GM19438 (cell line): ENCODE data around the gene TBC1D30.

Experiments used
- ATAC-seq: cut with Tn5 transposase; IDR thresholded peaks from one replicate; pipeline ENCODE4 v1.9.1; 2021; ENCODE audit warnings: low read depth; ENCODE audit not compliant: unreplicated experiment

The TBC1D30 gene

DNA sequence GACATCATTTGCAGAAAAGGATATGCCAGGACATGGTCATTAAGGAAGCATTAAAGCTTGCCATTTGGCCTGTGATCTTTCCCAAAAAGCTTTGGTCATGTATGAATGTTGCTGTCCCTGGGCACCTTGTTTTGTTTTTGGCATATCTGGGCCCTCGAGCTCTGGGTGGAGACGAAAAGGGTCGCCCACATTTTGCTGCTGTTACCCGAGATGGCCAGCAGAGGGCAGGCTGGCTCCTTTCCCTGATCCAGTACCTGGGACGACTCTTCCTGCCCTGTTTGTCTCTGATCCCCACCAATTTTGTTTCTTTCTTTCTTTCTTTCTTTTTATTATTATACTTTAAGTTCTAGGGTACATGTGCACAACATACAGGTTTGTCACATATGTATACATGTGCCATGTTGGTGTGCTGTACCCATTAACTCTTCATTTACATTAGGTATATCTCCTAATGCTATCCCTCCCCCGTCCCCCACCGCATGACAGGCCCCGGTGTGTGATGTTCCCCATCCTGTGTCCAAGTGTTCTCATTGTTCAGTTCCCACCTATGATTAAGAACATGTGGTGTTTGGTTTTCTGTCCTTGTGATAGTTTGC lies 22.2 kb upstream of the TBC1D30 start:
- peak; percentile 89 for ATAC-seq

DNA sequence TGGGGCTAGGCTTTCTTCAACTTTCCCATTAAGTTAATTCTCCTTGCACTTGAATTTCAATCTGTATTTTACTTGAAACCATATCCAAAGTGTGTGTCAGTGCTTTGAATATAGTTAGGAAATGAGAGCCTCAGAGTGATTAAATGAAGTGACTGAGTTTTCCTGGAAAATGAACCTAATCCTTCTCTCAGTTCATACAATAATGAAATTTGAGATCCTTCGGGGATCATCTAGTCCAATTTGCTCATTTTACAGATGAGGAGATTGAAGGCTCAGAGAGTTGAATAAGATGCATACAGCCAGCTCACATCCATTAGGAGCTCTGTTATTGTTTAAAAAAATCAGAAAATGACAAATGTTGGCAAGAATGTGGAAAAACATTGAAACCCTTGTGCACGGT lies 18.3 kb upstream of the TBC1D30 start:
- ATAC-seq, result no peak

DNA sequence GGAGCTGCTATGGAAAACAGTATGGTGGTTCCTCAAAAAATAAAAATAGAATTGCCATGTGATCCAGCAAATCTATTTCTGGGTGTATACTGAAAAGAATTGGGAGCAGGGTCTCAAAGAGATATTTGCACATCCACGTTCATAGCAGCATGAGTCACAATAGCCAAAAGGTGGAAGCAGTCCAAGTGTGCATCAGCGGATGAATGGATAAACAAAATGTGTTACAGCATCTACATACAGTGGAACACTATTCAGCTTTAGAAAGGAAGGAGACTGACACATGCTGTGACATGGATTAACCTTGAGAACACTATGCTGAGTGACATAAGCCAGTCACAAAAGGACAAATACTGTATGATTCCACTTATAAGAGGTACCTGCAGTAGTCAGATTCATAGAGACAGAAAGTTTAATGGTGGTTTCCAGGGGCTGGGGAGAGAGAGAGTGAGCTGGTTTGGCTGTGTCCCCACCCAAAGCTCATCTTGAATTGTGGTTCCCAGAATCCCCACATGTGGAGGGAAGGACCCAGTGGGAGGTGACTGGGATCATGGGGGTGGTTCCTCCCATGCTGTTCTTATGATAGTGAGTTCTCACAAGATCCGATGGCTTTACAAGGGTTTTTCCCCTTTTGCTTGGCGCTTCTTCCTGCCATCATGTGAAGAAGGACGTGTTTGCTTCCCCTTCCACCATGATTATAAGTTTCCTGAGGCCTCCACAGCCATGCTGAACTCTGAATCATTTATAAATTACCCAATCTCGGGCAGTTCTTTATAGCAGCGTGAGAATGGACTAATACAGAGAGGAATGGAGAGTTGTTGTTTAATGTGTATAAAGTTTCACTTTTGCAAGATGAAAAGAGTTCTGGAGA lies 17.6 kb upstream of the TBC1D30 start:
- no peak for ATAC-seq

DNA sequence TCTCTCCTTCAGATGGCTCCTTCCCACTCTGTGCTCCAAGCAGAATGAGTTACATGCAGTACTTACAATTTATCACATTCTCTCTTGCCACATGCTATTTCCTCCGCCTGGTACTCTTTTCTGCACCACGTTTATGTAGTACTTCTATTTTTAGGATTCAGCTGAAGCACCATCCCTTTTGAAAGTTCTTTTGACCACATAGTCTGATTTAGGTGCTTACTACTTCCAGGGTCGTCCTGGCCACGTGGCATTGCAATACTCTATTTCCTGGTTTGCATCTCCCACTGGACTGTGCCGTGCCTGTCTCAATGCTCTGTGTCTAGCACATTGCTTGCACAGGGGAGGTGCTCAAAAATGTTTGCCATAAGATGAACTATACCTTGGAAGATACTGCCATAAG lies 16.3 kb upstream of the TBC1D30 start:
- ATAC-seq, result no peak

DNA sequence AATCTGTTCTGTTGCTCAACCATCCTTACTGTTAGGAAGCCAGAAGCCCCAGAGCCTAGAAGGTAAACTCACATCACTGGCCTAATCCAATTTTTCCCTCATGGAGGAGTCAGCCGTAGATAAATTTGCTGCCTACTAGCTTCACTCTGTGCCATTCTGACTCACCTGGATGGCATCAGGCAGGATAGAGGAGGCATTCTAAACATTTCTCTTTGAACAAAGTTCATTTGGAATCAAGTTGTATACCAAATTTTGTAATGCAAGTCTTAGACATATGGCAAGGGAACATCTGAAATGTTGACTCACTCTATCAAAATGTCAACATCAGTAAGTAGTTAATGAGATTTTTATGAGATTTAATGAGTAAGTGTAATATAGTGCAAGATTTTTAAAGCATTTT lies 13.6 kb upstream of the TBC1D30 start:
- no peak for ATAC-seq

DNA sequence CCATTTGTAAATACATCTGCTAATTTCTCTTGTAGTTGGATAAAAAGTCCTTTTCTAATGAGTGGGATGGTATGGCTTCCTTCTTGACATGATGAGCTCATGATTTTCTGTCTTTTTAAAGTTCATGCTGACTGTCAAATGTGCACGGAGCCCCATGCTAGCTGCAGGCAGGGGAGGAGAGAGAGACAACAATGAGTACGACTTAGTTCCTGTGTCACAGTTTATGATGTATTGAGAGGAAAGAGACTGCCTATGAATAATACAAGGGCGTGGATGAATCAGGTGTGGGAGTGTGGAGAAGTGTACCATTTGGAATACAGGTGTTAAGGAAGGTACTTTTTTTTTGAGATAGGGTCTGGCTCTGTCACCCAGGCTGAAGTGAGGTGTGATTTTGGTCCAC lies 10.7 kb upstream of the TBC1D30 start:
- ATAC-seq, result no peak

DNA sequence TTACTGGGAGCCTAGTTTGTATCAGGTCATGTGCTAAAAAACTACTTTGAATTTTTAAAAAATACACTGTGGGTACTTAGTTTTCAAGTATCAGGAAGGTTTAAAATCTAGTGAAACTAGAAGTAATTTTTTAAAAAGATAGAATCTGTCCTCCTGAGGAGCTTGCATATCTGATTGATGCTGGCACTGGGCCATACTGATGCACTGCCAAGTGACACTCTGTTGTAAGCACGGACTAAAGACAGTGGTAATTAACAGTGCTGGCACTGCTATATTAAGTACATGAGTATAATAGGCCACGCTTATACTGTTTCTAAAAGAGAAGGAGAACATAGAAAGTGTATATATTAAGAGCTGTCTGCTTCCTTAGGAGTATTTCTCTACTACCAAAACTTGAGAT lies 10.0 kb upstream of the TBC1D30 start:
- no peak for ATAC-seq

DNA sequence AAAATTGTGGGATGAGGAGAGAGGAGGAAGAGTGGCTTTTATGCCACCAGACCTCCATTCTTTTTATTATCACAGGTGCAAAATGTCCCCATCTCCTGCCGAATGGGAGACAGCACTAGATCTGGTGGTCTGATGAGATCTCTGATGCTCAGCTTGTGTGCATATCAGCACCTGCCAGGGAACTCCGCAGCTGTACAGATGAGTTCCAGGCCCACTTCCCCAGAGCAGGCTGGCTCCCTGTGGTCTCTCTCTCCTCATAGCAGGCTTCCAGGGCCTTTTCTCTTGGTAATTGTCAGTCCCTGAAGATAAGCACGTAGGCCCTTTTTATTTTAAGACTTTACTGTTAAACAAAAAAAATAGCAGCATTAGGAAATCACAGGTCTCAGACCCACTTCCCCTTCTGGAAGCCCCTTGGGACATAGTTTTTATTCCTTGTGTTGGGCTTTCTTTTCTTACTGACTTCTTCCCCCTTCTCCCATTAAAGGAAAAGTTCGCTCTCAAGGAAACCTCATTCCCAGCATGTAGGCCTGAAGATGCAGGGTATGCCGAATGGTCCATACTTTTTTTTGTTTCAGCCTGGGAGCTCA lies 4.5 kb upstream of the TBC1D30 start:
- no peak for ATAC-seq

DNA sequence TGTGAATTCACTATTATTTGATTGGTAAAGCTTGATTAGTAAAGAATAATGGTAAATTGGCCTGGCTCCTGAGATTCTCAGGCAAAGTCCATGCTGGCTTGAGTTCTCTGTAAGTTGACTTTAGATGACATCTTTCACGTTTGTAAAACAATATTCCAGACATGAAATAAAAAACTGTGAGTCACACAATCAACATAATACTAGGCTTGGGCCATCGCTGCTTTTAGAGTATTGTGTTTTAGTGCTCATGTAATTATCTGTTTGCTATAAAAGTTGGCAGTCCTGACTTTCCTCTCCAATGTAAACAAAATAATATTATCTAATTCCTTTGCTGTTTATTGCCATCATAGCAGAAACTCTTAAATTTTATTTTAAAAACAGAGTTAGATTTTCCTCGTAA lies 3.9 kb upstream of the TBC1D30 start:
- ATAC-seq, result no peak

DNA sequence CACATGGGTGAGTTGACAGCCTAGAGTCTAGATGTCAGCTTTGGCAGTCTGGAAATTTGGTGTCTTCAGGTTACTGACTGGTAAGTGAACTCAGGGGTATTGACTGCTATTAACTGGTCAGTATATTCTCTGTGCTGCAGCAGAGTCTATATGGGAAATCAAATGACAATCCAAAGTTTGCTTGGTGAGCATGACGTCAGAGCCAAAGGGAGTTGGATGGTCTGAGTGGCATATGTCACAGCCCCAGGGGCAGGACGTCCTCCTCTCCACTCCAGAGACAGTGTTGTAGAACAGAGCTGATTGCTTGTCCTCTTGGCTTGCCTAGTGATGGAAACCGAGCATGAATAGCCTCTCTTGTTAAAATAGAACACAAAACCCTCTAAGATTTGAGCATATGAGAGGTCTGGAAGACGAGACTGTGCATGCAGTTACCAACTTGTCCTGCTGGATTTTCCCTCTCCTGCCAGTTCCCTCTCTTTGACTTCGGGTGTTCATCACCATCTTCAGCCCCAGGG lies 3.3 kb upstream of the TBC1D30 start:
- ATAC-seq, result no peak

DNA sequence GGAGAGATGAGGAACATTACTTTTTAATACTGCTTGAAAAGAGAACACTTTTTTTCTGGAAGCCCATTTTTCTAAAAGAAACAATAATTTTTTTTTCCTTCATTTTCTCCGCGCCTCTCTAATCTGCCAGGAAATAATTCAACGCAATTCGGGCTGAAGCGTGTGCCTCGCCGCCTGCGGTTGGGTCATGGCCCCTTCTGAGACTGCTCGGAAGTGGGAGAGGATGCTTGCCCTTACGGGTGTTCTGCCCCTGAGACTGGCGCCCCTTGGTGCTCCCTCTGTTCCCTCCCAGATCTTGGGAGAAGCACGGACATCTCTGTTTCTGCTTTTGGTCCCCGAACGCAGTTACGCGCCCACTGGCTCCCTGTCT lies 332 bp upstream of the TBC1D30 start:
- ATAC-seq, result no peak

DNA sequence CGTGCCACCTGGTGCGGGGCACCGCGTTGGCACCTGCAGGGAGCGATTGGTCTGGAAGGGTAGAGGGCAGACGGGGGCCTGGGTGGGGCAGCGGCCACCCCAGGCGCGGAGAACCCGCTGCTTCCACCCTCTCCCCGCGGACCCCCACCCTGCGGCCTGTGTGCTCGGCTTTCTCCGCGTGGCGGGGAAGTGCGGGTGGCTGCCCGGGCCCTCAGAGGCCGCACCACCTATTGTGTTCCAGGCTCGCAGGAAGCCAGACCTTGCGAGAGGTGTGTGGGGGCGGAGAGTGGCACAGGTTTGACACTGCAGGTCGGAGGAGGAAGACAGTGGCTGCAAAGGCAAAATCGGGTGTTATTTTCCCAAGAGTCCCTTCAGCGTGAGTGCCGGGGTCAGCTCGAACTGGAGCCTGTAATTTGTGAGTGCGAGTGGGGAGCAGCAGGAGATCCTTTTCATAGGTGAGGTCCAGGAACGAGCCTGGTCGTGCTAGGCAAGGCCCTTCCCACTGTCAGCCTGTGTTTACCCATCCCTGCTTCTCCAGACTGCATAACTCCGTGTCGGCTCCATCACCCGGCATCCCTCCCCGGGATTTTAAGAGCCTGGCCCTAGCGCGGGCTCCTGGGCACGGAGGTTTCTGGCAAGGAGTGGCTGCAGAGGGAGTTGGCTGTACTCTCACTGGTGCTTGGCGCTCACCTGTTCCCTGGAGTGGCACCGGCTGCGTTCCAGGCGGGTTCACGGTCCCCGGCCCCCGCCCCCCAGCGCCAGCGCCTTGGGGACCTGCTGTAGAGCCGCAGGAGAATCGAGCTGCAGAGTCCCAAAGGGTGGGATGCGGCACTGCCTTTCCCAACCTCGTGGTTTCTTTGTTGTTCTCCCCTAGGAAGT lies 935 bp downstream of the TBC1D30 start:
- no peak for ATAC-seq

DNA sequence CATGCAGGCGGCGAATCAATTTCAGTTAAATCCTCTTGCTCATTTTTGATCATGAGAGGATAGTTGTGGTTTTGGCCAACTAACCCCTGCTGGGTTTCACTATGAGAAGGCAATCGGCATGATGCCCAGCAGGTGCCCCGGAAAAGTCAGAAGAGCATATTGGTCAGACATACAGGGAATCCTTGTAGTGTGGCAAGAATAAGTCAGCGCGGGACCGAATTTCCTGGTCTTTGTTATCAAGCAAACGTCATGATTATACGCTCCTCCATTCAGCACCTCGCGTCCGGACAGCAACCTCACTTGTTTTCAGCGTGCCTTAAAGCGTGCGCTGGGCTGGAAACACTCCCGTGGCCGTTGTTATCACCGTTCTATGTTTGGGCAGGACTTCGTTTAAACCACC lies 1.8 kb downstream of the TBC1D30 start:
- ATAC-seq, result no peak

DNA sequence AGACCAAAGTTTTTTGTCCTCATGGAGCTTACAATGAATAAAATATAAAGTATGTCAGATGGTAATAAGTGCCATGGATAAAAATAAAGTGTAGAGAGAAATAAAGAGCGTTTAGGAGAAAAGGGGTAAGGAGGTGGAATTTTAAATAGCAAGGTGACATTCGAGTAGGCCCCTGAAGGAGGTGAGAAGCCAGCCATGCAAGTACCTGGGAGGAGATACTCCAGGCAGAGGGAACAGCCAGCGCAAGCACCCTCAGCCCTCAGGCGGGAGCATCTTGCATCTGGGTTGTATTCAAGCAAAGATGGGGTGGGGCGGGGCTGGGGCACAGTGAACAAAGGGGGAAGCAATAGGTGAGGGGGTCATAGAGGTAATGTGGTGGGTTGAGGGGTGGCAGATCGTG lies 4.3 kb downstream of the TBC1D30 start:
- ATAC-seq, result no peak

DNA sequence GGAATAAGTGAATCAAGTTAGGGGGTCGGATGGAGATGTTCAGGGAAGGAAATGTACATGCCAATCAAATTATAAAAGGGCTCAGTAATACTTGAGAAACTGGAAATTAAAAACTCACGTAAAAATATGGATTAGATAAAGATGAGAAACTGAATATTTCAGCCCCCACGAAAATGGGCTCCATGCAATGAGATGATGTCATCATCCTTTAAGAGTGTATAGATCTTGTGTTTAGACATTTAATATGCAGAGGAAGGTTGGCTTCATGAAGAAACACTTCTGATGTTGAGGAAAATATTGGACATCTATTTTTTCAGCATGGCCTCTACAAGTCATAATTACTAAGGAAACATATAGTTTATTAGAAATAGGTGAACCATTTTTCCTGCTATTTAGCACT lies 9.5 kb downstream of the TBC1D30 start:
- ATAC-seq, result no peak

DNA sequence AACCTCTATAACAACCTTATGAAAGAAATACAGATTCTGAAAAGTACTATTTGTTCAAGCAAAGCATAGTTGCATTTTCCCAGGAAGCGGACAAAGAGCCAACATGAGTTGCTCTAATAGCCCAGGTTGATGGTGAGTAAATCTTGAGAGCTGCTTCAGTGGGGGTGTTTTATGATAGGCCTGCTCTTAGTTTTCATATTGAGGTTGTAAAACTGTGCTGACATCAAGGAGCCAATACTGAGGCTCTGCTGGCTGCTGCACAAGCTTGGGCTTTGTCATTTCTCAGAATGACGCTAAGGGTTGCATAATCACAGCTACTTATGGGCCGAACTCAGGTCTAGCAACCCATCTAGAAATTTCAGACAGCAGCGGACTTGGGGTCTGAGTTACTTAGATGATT lies 11.5 kb downstream of the TBC1D30 start:
- no peak for ATAC-seq

DNA sequence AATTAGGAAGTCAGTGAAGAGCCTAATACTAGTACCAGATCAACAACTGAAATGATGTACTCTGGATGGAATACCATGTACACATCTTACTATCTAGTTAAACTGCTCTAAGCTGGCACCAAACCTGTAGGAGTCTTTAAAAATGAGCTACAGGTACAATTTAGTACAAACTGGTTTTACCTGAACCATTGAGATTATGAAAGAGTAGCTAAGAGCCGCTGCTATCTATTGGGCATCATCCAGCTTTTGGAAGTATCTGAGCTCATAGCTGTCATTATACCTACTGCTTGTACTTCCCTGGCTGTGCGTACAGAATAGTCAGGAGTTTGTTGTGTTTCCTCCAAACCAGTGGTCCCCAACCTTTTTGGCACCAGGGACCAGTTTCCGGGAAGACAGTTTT lies 12.4 kb downstream of the TBC1D30 start:
- ATAC-seq, result no peak

DNA sequence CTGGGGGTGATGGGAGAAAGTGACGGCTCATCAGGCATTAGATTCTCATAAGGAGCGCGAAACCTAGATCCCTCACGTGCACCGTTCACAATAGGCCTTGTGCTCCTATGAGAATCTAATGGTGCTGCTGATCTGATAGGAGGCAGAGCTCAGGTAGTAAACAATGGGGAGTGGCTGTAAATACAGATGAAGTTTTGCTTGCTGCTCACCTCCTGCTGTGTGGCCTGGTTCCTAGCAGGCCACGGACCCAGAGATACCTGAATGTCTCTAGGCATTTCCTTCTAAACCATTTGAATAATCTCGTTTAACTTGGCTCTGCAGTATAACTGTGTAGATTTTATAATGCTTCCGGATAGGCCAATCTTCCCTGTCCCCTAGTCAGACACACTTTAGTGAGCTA lies 13.0 kb downstream of the TBC1D30 start:
- no peak for ATAC-seq

DNA sequence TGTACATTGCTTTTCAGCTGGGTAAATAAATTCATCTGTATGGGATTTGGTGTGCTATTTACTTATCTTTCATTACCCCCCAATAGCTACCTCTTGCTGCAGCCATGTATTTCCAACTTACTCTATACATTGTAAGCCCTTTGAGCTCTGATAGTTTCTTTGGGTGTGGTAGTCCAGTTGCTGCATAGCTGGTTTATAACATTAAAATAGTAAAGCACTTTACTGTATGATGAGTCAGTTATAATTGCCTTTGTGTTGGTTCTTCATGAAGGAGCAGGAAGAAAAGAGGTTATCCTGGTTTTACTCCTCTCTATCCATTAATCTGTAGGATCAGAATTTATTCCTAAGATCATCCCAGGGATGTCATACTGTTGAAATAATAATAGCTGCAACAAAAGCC lies 15.7 kb downstream of the TBC1D30 start:
- ATAC-seq, result no peak

DNA sequence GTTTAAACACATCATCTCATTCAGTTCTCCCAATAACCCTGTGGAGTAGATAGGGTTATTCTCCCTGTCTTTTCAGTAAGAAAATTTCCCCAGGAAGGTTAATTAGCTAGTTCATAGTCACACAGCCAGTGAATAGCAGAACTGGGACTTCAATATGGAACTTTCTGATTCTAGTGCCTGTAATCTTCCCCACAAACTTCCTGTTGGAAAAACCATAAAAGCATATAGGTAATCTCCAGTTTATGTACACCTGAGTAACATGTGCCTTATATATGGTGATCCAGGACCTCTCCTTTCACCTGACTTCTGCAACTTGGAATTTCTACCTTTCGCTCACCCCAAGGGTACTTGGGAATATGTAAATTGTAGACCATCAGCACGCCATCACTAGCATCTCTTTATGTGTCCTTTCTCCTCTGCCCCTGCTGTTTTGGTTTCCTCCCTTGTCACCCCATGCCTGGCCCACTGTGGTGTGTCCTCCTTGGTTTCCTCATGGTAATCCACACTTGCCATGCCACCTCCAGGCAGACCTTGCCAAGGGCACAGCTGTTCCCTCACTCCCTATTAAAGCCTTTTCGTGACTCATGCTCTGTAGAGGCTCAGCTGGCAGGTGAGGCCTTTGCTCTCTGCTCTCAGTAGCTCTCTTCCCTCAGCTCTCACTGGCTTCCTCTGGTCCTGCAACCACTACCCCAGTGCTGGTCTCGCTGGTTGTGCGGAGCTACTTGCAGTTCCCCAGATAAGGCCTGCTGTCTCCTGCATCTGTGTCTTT lies 16.7 kb downstream of the TBC1D30 start:
- ATAC-seq, result no peak
